Gastroesophageal sphincter (tissue), 4 donors: ENCODE data around the gene TCEAL5. TPM values are rescaled to one million over a fixed set of nuclear protein-coding genes. Genes with fewer than 3 reads are reported as not detected.

ENCODE experiments used
- ATAC-seq: fragments of 150-250 bp; one replicate; pipeline ENCODE4 v1.9.1; 2016; ENCODE audit warnings: mild to moderate bottlenecking, moderate library complexity
- H3K27ac ChIP-seq, 4 donors: fragments of 200-600 bp; sonication (generic) in 3 of 4; 1 replicate in 3 of 4; 2 replicates in 1 of 4; pipeline ENCODE4 v1.5.1; 2016 to 2019
- H3K27me3 ChIP-seq: fragments of 200-600 bp; sonication (generic); one replicate; pipeline ENCODE4 v1.5.1; 2019
- H3K36me3 ChIP-seq, 2 donors: fragments of 200-600 bp; sonication (generic); one replicate each; pipeline ENCODE4 v1.5.1; 2019; ENCODE audit warnings: control low read depth in 1 of 2
- H3K4me1 ChIP-seq, 3 donors: fragments of 200-600 bp; sonication (generic); 1 replicate in 2 of 3; 2 replicates in 1 of 3; pipeline ENCODE4 v1.5.1; 2016 to 2019; ENCODE audit warnings: control low read depth in 2 of 3
- H3K4me3 ChIP-seq, 2 donors: fragments of 200-600 bp; sonication (generic); one replicate each; pipeline ENCODE4 v1.5.1; 2019; ENCODE audit warnings: mild to moderate bottlenecking in 1 of 2, moderate library complexity in 1 of 2
- H3K9me3 ChIP-seq, 3 donors: fragments of 200-600 bp; sonication (generic); one replicate each; pipeline ENCODE4 v1.5.1; 2017 to 2019; ENCODE audit warnings: control low read depth in 2 of 3
- CTCF ChIP-seq, 4 experiments: fragments of 200-600 bp in 2 of 4; fragments of 450-650 bp in 2 of 4; sonication (generic) in 1 of 4; IDR thresholded peaks; one replicate each; pipeline ENCODE4 v1.5.1; 2017 to 2019; ENCODE audit warnings: antibody characterized with exemption in 4 of 4, mild to moderate bottlenecking in 2 of 4, moderate library complexity in 2 of 4
- EP300 ChIP-seq: sonication (generic); formaldehyde crosslinking; IDR thresholded peaks from one replicate; pipeline ENCODE4 v1.6.1; 2017; ENCODE audit warnings: antibody characterized with exemption, mild to moderate bottlenecking
- POLR2A ChIP-seq, 2 donors: fragments of 450-650 bp; IDR thresholded peaks; one replicate each; pipeline ENCODE4 v1.6.1; 2017; ENCODE audit warnings: antibody characterized with exemption in 2 of 2, mild to moderate bottlenecking in 2 of 2, moderate library complexity in 1 of 2
- POLR2AphosphoS5 ChIP-seq: sonication (generic); formaldehyde crosslinking; IDR thresholded peaks from one replicate; pipeline ENCODE4 v1.6.1; 2017; ENCODE audit warnings: antibody characterized with exemption
- WGBS, 2 donors: methylation state at CpG; one replicate each; pipeline ENCODE4 v1.1.5; 2018; ENCODE audit warnings: low coverage in 1 of 2; 5-methylcytosine and 5-hydroxymethylcytosine counted together
- total RNA-seq, 4 donors: library from RNA; depleted of rRNA; stranded (reverse); fragments of >200 nt; gene quantifications; one replicate each; pipeline ENCODE4 v1.1.0, GENCODE V29; 2016

TCEAL5 gene
- total RNA-seq, 4 donors from 2014 or later, result 0.54 to 0.92 TPM; not detected in 2

GRCh38 chrX:103304705-103305104 lies 28.2 kb upstream of the TCEAL5 start:
- no peaks in the 10 kb centered on the region for H3K27me3 ChIP-seq
- ATAC-seq, result no peak
- H3K36me3 ChIP-seq, result no peaks in the 10 kb centered on the region
- TF ChIP-seq POLR2A (IDR thresholded peaks at IDR 0.05), result no peak
- H3K27ac ChIP-seq, result no peak overlapping the region
- H3K9me3 ChIP-seq, result no peaks in the 10 kb centered on the region
- no peaks in the 10 kb centered on the region for H3K4me1 ChIP-seq
- no peak overlapping the region for H3K4me3 ChIP-seq

GRCh38 chrX:103293118-103293517 lies 16.6 kb upstream of the TCEAL5 start:
- H3K9me3 ChIP-seq, result no peaks in the 10 kb centered on the region
- no peaks in the 10 kb centered on the region for H3K27me3 ChIP-seq
- WGBS, 2 donors, result 100% methylated on average over 1 of the region's 2 CpGs; no CpG with 5 or more reads in 1 of the 2 donors
- H3K36me3 ChIP-seq, result no peaks in the 10 kb centered on the region
- no peak overlapping the region for H3K27ac ChIP-seq
- no peaks in the 10 kb centered on the region for H3K4me1 ChIP-seq
- no peak overlapping the region for H3K4me3 ChIP-seq
- TF ChIP-seq CTCF (IDR thresholded peaks at IDR 0.05) (no peak), POLR2A (IDR thresholded peaks at IDR 0.05) (no peak), EP300 (no peak), POLR2AphosphoS5 (no peak)
- ATAC-seq, result peak; percentile 25

- H3K36me3 ChIP-seq, result no peaks in the 10 kb centered on the region
- H3K9me3 ChIP-seq, result no peaks in the 10 kb centered on the region
- ATAC-seq, result no peak
- peaks cover 15% of the 10 kb centered on the region for H3K27me3 ChIP-seq
- no peak overlapping the region for H3K27ac ChIP-seq
- TF ChIP-seq POLR2AphosphoS5 (no peak), EP300 (no peak)
- H3K4me3 ChIP-seq, result no peak overlapping the region
- H3K4me1 ChIP-seq, result peaks cover 0 to 9% (median 0%) of the 10 kb centered on the region in 3 donors
- 50 to 88% methylated on average over 1 of the region's 1 CpG for WGBS, 2 donors
Observed at GRCh38 chrX:103279624-103280023, 3.1 kb upstream of the TCEAL5 start.

GRCh38 chrX:103275947-103276567 lies 493 bp downstream of the TCEAL5 start:
- no peak for ATAC-seq
- WGBS, 2 donors, result 0 to 38% methylated on average over 2 to 5 of the region's 23 CpGs

GRCh38 chrX:103274284-103274683 lies 2.3 kb downstream of the TCEAL5 start:
- 90% methylated on average over 4 of the region's 4 CpGs; no CpG with 5 or more reads in 1 of the 2 donors for whole genome bisulfite sequencing, 2 donors

More at GRCh38 chrX:103275947-103276567, 493 bp downstream of the TCEAL5 start:
- TF ChIP-seq CTCF (IDR thresholded peaks at IDR 0.05), result no peak
- TF ChIP-seq POLR2AphosphoS5, result no peak
- no peak for TF ChIP-seq EP300
- TF ChIP-seq POLR2A (IDR thresholded peaks at IDR 0.05), result no peak
- Histone ChIP-seq H3K27ac (no peak overlapping the region), H3K9me3 (no peaks in the 10 kb centered on the region), H3K27me3 (peaks cover 15% of the 10 kb centered on the region), H3K36me3 (no peaks in the 10 kb centered on the region), H3K4me3 (peak overlapping the region in 1 of 2 donors; percentile 23), H3K4me1 (peaks cover 0 to 9% (median 0%) of the 10 kb centered on the region in 3 donors)

More at GRCh38 chrX:103274284-103274683, 2.3 kb downstream of the TCEAL5 start:
- no peak for ATAC-seq
- H3K36me3 ChIP-seq, result no peaks in the 10 kb centered on the region
- peaks cover 15% of the 10 kb centered on the region for H3K27me3 ChIP-seq
- no peak overlapping the region for H3K27ac ChIP-seq
- TF ChIP-seq CTCF (IDR thresholded peaks at IDR 0.05) (no peak), EP300 (no peak), POLR2AphosphoS5 (no peak), POLR2A (IDR thresholded peaks at IDR 0.05) (no peak)
- no peak overlapping the region for H3K4me3 ChIP-seq
- H3K9me3 ChIP-seq, result no peaks in the 10 kb centered on the region
- peaks cover 0 to 9% (median 0%) of the 10 kb centered on the region in 3 donors for H3K4me1 ChIP-seq
